Upper lobe of right lung (tissue), 1 donor: Measurements from ENCODE around the gene P2RY2. TPM values are rescaled to one million over a fixed set of nuclear protein-coding genes. Genes with fewer than 3 reads are reported as not detected.
A peak's percentile ranks its signal among the peaks of the same experiment; 100 is the strongest.

Experiments used
- ATAC-seq: fragments of 200-7000 bp; cut with Tn5 transposase; one replicate; pipeline ENCODE4 v1.9.1; 2020; ENCODE audit warnings: mild to moderate bottlenecking, moderate library complexity
- DNase-seq: peaks from one replicate; pipeline ENCODE4 v3.0.0-alpha.2; 2020
- H3K27ac ChIP-seq: fragments of 200-600 bp; one replicate; pipeline ENCODE4 v1.8.0; 2022
- H3K27me3 ChIP-seq: fragments of 200-600 bp; one replicate; pipeline ENCODE4 v1.8.0; 2022; ENCODE audit warnings: mild to moderate bottlenecking
- H3K36me3 ChIP-seq: fragments of 200-600 bp; one replicate; pipeline ENCODE4 v1.8.0; 2022
- H3K4me1 ChIP-seq: fragments of 200-600 bp; one replicate; pipeline ENCODE4 v1.8.0; 2022
- H3K4me3 ChIP-seq: fragments of 200-600 bp; one replicate; pipeline ENCODE4 v1.8.0; 2022; ENCODE audit warnings: mild to moderate bottlenecking
- H3K9me3 ChIP-seq: fragments of 200-600 bp; one replicate; pipeline ENCODE4 v1.8.0; 2022
- CTCF ChIP-seq: fragments of 200-600 bp; IDR thresholded peaks from one replicate; pipeline ENCODE4 v1.8.0; 2022; ENCODE audit warnings: antibody characterized with exemption
- intact Hi-C: fragments of 100-400 bp; cut with DNase I; formaldehyde crosslinking; loops from one replicate; pipeline ENCODE4 v1.11.0; 2022
- total RNA-seq: library from RNA; stranded (reverse); fragmentation: NEBNext Ultra II Directional; extraction: Animal tissue kit (Norgen Biotek cat#: 25700); gene quantifications from one replicate; pipeline ENCODE4 v1.2.1, GENCODE V29; 2021
- donor health status: DM: no; HTN: yes; CAD: no; lungs with severe emphysema.

P2RY2 gene
- total RNA-seq, 1 donor from 2014 or later, result 7.4 TPM

DNA sequence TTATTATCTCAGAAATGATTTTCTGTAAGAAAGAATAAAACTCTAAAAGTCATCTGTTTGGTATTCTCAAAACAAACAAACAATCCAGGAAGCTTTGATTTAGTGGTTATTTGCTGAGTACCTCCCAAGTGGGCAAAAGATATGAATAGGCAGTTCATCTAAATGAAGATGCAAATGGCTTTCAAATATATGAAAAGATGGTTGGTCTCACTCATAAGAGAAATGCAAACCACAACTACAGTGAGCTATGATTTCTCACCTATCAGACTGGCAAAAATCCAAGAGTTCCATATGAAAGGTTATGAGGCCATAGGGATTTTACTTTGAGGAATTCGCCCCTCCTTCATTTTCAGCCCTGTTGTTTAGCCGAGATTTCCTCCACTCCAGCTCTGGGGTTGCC is 11.3 kb upstream of the P2RY2 start:
- Histone ChIP-seq H3K9me3 (no peaks in the 10 kb centered on the region), H3K4me1 (peaks cover 10% of the 10 kb centered on the region), H3K36me3 (no peaks in the 10 kb centered on the region), H3K4me3 (no peak overlapping the region), H3K27ac (no peak overlapping the region), H3K27me3 (no peaks in the 10 kb centered on the region)
- ATAC-seq (no peak), DNase-seq (no peak)
- intact Hi-C loops, result no loop called here
- TF ChIP-seq CTCF, result no peak

- Histone ChIP-seq H3K4me1 (peaks cover 4% of the 10 kb centered on the region), H3K36me3 (no peaks in the 10 kb centered on the region), H3K4me3 (no peak overlapping the region), H3K27me3 (no peaks in the 10 kb centered on the region), H3K9me3 (no peaks in the 10 kb centered on the region), H3K27ac (no peak overlapping the region)
- no peak for DNase-seq
- ATAC-seq, result no peak
- intact Hi-C loops, result no loop called here
- TF ChIP-seq CTCF, result no peak
Measured at GRCh38 chr11:73209892-73210291, 8.2 kb upstream of the P2RY2 start.

- Histone ChIP-seq H3K27me3 (no peaks in the 10 kb centered on the region), H3K9me3 (no peaks in the 10 kb centered on the region), H3K27ac (no peak overlapping the region), H3K4me1 (no peaks in the 10 kb centered on the region), H3K4me3 (no peak overlapping the region), H3K36me3 (no peaks in the 10 kb centered on the region)
- DNase-seq (peak; percentile 28), ATAC-seq (no peak)
- intact Hi-C loops, result no loop called here
- TF ChIP-seq CTCF, result no peak
Measured at GRCh38 chr11:73210916-73211667, 7.0 kb upstream of the P2RY2 start.

DNA sequence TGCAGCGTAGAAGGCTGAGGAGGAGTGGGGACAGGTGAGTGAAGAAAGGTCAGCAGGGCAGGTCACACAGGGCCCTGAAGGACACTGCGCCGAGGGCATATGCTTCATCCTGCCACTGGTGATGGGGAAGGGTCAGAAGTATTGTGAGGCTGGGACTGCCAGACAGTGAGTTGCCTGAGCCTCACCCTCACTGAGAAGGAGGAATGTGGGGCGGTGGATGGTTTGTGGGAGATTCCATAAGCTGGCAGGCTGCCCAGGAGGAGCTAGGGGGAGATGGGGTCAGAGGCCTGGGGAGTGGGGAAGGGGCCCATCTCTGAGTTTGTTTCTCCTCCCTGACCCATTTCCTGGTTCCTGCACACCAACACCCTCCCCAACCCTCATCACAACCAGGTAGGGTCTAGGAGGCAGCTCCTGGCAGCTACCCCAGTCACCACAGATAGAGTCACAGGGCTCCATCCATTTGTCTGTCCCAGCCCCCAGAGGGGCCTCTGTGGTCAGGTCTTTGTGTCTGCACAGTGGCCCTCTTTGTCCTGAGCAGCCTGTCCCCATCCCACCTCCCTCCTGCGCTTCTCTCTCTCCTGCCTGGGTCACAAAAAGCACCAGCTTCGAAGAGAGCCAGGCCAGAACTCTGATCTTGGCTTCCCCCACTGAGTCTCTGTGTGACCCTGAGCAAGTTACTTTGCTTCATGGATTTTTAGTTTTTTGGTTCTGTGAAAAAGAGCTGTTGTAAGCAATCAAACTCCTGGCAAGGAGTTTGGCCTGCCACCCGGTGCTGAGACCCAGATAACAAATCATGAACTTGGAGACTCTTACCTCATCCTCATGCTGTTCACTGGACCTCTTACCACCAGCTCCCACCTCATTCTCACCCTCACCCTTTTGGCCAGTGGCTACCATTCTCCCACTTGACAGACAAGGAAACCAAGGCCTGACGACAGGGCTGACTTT is 4.6 kb upstream of the P2RY2 start:
- DNase-seq (peak; percentile 46), ATAC-seq (no peak)
- Histone ChIP-seq H3K9me3 (no peaks in the 10 kb centered on the region), H3K4me1 (peaks cover 13% of the 10 kb centered on the region), H3K27ac (no peak overlapping the region), H3K27me3 (no peaks in the 10 kb centered on the region), H3K4me3 (no peak overlapping the region), H3K36me3 (no peaks in the 10 kb centered on the region)
- intact Hi-C loops, result no loop called here
- TF ChIP-seq CTCF, result no peak

DNA sequence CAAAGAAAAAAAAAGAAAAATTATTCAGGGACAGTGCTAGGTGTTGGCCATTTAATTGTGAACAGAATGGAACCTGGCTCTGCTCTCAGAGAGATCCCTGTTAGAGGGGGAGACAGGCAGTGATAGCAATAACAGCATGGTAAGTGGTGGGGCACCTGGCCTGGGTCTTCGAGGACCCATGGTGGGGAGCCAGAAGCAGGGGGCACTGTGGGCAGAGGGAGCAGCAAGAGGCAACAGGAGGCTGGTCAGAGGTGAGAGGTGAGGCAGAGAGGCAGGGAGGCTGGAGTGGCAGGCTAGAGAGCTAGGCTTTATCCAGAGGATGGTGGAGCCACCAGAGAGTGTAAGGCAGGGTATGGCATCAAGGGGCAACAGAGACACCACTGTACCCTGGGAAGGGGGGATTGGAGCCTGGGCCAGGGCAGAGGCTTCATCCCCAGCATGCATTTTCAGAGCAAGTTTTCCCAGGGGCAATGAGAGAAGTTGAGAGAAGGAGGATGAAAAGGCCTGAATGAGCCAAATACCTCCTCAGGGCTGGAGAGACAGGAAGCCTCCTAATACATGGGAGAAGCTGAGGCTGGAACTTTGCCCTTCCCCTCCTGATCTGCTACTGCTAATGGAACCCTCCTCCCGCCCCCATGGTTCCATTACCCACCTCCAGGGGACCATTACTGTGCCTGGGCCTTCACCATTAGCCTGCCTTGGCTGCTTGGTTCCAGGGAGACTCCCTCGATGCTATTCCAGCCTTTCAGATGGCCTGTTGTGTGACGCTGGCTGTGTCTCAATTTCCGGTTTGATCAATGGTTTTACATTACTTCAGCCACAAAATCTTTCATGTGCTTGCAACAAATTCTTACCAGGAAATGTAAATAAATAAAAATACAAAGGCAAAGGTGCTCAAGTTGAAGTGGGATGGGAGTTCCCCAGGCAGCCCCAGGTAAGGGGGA is 2.6 kb upstream of the P2RY2 start:
- ATAC-seq (no peak), DNase-seq (peak; percentile 41)
- Histone ChIP-seq H3K27ac (no peak overlapping the region), H3K9me3 (no peaks in the 10 kb centered on the region), H3K36me3 (no peaks in the 10 kb centered on the region), H3K27me3 (no peaks in the 10 kb centered on the region), H3K4me1 (peaks cover 18% of the 10 kb centered on the region), H3K4me3 (no peak overlapping the region)
- TF ChIP-seq CTCF, result no peak
- intact Hi-C loops, result no loop called here
